ENCODE results near the gene TRIAP1. TPM values are rescaled to one million over a fixed set of nuclear protein-coding genes. Genes with fewer than 3 reads are reported as not detected.

Gene TRIAP1
- total RNA-seq, 2 donors from 2014 or later = 20.4 to 27.8 TPM

DNA sequence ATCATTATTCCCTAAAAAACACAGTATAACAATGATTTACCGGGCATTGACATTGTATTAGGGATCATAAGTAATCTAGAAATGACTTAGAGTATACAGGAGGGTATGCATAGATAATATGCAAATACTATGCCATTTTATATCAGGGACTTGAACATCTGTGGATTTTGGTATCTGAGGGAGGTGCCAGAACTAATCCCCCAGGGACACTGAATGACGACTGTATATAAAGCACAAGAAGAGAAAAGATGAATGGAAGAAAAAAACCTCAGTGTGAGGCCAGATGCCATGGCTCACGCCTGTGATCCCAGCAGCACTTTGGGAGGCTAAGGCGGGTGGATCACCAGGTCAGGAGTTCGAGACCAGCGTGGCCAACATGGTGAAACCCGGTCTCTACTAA lies 33.8 kb downstream of the TRIAP1 start:
- no peak overlapping the region for H3K27ac ChIP-seq
- no peaks in the 10 kb centered on the region for H3K9me3 ChIP-seq
- no peak for DNase-seq
- TF ChIP-seq, protein P1, sequence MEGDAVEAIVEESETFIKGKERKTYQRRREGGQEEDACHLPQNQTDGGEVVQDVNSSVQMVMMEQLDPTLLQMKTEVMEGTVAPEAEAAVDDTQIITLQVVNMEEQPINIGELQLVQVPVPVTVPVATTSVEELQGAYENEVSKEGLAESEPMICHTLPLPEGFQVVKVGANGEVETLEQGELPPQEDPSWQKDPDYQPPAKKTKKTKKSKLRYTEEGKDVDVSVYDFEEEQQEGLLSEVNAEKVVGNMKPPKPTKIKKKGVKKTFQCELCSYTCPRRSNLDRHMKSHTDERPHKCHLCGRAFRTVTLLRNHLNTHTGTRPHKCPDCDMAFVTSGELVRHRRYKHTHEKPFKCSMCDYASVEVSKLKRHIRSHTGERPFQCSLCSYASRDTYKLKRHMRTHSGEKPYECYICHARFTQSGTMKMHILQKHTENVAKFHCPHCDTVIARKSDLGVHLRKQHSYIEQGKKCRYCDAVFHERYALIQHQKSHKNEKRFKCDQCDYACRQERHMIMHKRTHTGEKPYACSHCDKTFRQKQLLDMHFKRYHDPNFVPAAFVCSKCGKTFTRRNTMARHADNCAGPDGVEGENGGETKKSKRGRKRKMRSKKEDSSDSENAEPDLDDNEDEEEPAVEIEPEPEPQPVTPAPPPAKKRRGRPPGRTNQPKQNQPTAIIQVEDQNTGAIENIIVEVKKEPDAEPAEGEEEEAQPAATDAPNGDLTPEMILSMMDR (IDR thresholded peaks at IDR 0.05) = no peak
- intact Hi-C loops (cut with DNase I) = no loop called here
- H3K27me3 ChIP-seq = no peaks in the 10 kb centered on the region
- no peaks in the 10 kb centered on the region for H3K36me3 ChIP-seq
- H3K9ac ChIP-seq (ENCODE audit: low read depth in 2 of 2, low read length in 2 of 2) = no peak overlapping the region
- H3K4me3 ChIP-seq = no peak overlapping the region
- H3K4me1 ChIP-seq = no peaks in the 10 kb centered on the region

DNA sequence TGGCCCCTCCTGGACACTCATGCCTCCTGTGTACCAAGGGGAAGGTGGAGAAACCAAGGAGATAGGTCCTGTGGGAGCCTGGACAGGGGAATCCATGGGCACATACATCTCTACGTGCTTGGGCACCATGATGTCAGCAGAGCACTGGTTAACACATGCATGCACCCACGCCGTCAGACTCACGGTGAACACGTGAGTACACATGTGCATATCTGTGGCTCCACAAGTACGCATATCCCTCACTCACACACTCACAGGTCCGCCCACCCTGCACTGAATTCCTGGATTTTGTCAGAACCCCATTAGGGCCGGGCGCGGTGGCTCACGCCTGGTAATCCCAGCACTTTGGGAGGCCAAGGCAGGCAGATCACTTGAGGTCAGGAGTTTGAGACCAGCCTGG lies 37.4 kb downstream of the TRIAP1 start:
- Histone ChIP-seq H3K9me3 (no peaks in the 10 kb centered on the region), H3K27ac (no peak overlapping the region), H3K4me3 (no peak overlapping the region), H3K36me3 (no peaks in the 10 kb centered on the region), H3K4me1 (no peaks in the 10 kb centered on the region), H3K9ac (ENCODE audit: low read depth in 2 of 2, low read length in 2 of 2) (no peak overlapping the region), H3K27me3 (no peaks in the 10 kb centered on the region)
- intact Hi-C loops (cut with DNase I) = no loop called here
- TF ChIP-seq, protein P1 (IDR thresholded peaks at IDR 0.05) = no peak
- DNase-seq = no peak

DNA sequence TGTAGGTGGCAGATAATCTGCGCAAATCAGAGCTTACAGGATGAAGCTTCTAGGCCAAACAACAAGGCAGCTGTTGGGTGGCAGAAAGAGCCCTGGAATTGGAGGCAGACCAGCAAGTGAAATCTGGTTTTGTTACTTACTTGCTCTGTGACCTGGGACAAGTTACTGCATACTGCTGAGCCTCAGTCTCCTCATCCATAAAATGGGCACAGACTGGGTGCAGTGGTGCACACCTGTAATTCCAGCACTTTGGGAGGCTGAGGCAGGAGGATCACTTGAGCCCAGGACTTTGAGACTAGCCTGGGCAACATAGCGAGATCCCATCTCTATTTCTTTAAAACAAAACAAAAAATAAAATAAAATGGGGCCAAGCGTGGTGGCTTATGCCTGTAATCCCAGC lies 39.6 kb downstream of the TRIAP1 start:
- H3K9me3 ChIP-seq = no peaks in the 10 kb centered on the region
- no peak overlapping the region for H3K9ac ChIP-seq (ENCODE audit: low read depth in 2 of 2, low read length in 2 of 2)
- no peaks in the 10 kb centered on the region for H3K4me1 ChIP-seq
- no peaks in the 10 kb centered on the region for H3K27me3 ChIP-seq
- no peak for DNase-seq
- H3K27ac ChIP-seq = no peak overlapping the region
- no peak overlapping the region for H3K4me3 ChIP-seq
- TF ChIP-seq, protein P1 (IDR thresholded peaks at IDR 0.05) = no peak
- intact Hi-C loops (cut with DNase I) = no loop called here
- H3K36me3 ChIP-seq = no peaks in the 10 kb centered on the region

DNA sequence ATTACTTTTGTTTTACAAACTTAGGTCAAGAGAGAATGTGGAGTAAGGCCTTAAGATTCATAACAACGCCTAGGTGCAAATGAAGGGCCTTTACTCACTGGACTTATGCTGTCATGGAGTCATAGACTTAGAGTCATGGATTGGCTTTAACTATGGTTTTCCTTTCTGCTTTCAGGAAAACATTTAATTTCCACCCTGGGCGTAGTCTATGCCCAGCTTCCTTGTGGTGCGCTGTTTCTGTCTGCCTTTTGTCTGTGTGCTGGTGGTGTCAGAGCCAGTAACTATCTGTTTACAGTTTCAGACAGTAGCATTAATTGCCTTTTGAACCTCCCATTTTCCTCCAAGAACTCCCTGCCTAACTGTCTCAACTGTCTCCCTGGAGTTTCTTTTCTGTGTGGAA lies 40.1 kb downstream of the TRIAP1 start:
- Histone ChIP-seq H3K4me3 (no peak overlapping the region), H3K4me1 (no peaks in the 10 kb centered on the region), H3K27me3 (no peaks in the 10 kb centered on the region), H3K9ac (ENCODE audit: low read depth in 2 of 2, low read length in 2 of 2) (no peak overlapping the region), H3K27ac (no peak overlapping the region), H3K36me3 (no peaks in the 10 kb centered on the region), H3K9me3 (no peaks in the 10 kb centered on the region)
- intact Hi-C loops (cut with DNase I) = no loop called here
- no peak for DNase-seq
- TF ChIP-seq, protein P1 (IDR thresholded peaks at IDR 0.05) = no peak

DNA sequence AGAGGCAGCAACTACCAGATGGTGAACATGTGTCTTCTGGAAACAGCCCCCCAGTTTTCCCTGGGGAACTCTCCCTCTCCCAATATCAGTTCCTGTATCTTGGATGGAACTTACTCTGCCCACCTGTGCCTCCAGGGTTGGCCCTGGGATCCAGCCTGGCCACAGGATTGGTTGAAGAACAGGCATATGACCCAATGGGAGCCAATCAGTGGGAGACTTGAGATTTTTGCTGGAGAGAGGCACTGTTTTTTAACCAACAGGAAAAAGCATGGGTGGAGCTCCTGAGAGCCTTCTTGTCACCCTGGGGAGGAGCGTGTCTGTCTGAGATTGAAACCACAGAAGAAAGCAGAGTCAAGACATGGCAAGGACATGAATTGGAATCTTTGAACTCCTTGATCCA lies 41.9 kb downstream of the TRIAP1 start:
- intact Hi-C loops (cut with DNase I) = no loop called here
- Histone ChIP-seq H3K9me3 (no peaks in the 10 kb centered on the region), H3K36me3 (no peaks in the 10 kb centered on the region), H3K27me3 (no peaks in the 10 kb centered on the region), H3K4me1 (no peaks in the 10 kb centered on the region), H3K27ac (no peak overlapping the region), H3K4me3 (no peak overlapping the region), H3K9ac (ENCODE audit: low read depth in 2 of 2, low read length in 2 of 2) (no peak overlapping the region)
- DNase-seq = no peak
- TF ChIP-seq, protein P1 (IDR thresholded peaks at IDR 0.05) = no peak

DNA sequence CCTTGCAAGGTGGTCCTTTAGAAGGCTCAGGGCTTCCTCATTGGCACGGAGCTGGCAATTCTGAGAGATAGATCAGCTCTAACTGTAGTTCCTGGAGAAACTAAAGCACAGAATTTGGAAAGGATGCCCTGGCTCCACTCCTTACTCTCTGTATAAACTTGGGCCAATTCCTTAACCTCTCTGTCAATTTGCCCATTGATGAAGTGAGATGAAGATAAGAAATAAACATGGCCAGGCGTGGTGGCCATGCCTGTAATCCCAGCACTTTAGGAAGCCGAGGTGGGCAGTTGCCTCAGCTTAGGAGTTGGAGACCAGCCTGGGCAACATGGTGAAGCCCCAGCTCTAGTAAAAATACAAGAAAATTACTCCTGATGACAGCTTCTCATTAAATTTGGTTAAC lies 42.3 kb downstream of the TRIAP1 start:
- TF ChIP-seq, protein P1 (IDR thresholded peaks at IDR 0.05) = no peak
- Histone ChIP-seq H3K36me3 (no peaks in the 10 kb centered on the region), H3K4me3 (no peak overlapping the region), H3K27me3 (no peaks in the 10 kb centered on the region), H3K4me1 (no peaks in the 10 kb centered on the region), H3K27ac (no peak overlapping the region), H3K9ac (ENCODE audit: low read depth in 2 of 2, low read length in 2 of 2) (no peak overlapping the region), H3K9me3 (no peaks in the 10 kb centered on the region)
- no peak for DNase-seq
- intact Hi-C loops (cut with DNase I) = no loop called here

All from colonic mucosa (tissue), 4 donors.